Stimulated activated naive CD4-positive, alpha-beta T cell treated with Interleukin-2 at 50 U/mL for 16 hours (primary cell): ENCODE results near the gene GNG10.
"Not testable (repeated sequence)": the region's sequence is repeated elsewhere in the genome, so short reads cannot be mapped to it uniquely, and the experiment has no call there.

Source experiments
- DNase-seq: peaks from one replicate; lab custom pipeline; 2025; lab: John Stamatoyannopoulos, UW

Gene GNG10

GRCh38 chr9:111661150-111661801, at the start of gene GNG10:
Gene GNG10 (plus strand): TSS chr9:111661605. CDS start chr9:111661635, 30 bp downstream.
- DNase-seq: peak; percentile 74

GRCh38 chr9:111613436-111614040, 47.9 kb upstream of the GNG10 start:
- no peak for DNase-seq

- DNase-seq: no peak
Observed at GRCh38 chr9:111615928-111616327, 45.5 kb upstream of the GNG10 start.

GRCh38 chr9:111617349-111617748, 44.1 kb upstream of the GNG10 start:
- DNase-seq: not testable (repeated sequence)

- DNase-seq: no peak
Observed at GRCh38 chr9:111621895-111622480, 39.4 kb upstream of the GNG10 start.

GRCh38 chr9:111622626-111623025, 38.8 kb upstream of the GNG10 start:
- DNase-seq: no peak

- DNase-seq: no peak
Observed at GRCh38 chr9:111627260-111627963, 34.0 kb upstream of the GNG10 start.

- no peak for DNase-seq
Observed at GRCh38 chr9:111628411-111628810, 33.0 kb upstream of the GNG10 start.

- no peak for DNase-seq
Observed at GRCh38 chr9:111630182-111630963, 31.0 kb upstream of the GNG10 start.

- no peak for DNase-seq
Observed at GRCh38 chr9:111630964-111631213, 30.5 kb upstream of the GNG10 start.

- DNase-seq: peak; percentile 96
Observed at GRCh38 chr9:111631214-111631971, 30.0 kb upstream of the GNG10 start, which contains the start of gene DNAJC25. Gene DNAJC25 (plus strand): TSS chr9:111631334. CDS start chr9:111631408, 74 bp downstream.

GRCh38 chr9:111632060-111632459, 29.3 kb upstream of the GNG10 start:
- no peak for DNase-seq

- no peak for DNase-seq
Observed at GRCh38 chr9:111632695-111633388, 28.6 kb upstream of the GNG10 start.

- no peak for DNase-seq
Observed at GRCh38 chr9:111633389-111633736, 28.0 kb upstream of the GNG10 start.

GRCh38 chr9:111634860-111635259, 26.5 kb upstream of the GNG10 start:
- no peak for DNase-seq

- no peak for DNase-seq
Observed at GRCh38 chr9:111637421-111637950, 23.9 kb upstream of the GNG10 start.

- no peak for DNase-seq
Observed at GRCh38 chr9:111644195-111644772, 17.1 kb upstream of the GNG10 start.

- DNase-seq: no peak
Observed at GRCh38 chr9:111645806-111646205, 15.6 kb upstream of the GNG10 start.

- DNase-seq: no peak
Observed at GRCh38 chr9:111646417-111646816, 15.0 kb upstream of the GNG10 start.

- no peak for DNase-seq
Observed at GRCh38 chr9:111648066-111648465, 13.3 kb upstream of the GNG10 start.
